EH (cell line): ENCODE results near the gene SLC28A2.

ENCODE experiments used
- DNase-seq: peaks from one replicate; pipeline ENCODE4 v3.0.0-alpha.2; 2015; ENCODE audit warnings: low read depth

The SLC28A2 gene

GRCh38 chr15:45326280-45326679 is 74.2 kb downstream of the SLC28A2 start:
- no peak for DNase-seq

- DNase-seq: no peak
These were observed 74.7 kb downstream of the SLC28A2 start for GRCh38 chr15:45326741-45327140.
